Tongue (tissue), 3 donors: ENCODE data around the gene PAGR1. TPM values are rescaled to one million over a fixed set of nuclear protein-coding genes. Genes with fewer than 3 reads are reported as not detected.
"Not testable (repeated sequence)": the region's sequence is repeated elsewhere in the genome, so short reads cannot be mapped to it uniquely, and the experiment has no call there.

ENCODE experiments used
- DNase-seq: peaks from one replicate; pipeline ENCODE4 v3.0.0-alpha.2; 2015
- small RNA-seq: library from RNA; depleted of rRNA; stranded (forward); fragments of <200 nt; gene quantifications from one replicate; pipeline ENCODE3, GENCODE V24; 2014; ENCODE audit warnings: low replicate concordance
- total RNA-seq: library from RNA; depleted of rRNA; stranded (reverse); fragments of >200 nt; gene quantifications from one replicate; pipeline ENCODE4 v1.2.3, GENCODE V29; 2014

PAGR1 gene
- total RNA-seq, 1 donor from 2014 or later = 25.5 TPM

- no peak for DNase-seq
Measured at GRCh38 chr16:29868396-29869009, 52.6 kb downstream of the PAGR1 start.

GRCh38 chr16:29869067-29869466 is 53.1 kb downstream of the PAGR1 start:
- DNase-seq = not testable (repeated sequence)

Small RNAs within 50 kb of the gene (small RNA-seq; reads per million reads assigned to genes)
- gene AC009133.6 = not detected
- gene AC120114.4 = not detected

Other genes starting within 250 kb of the PAGR1 start
- gene SPN, start 152.9 kb upstream of the PAGR1 start, total RNA-seq = 0.62 TPM
- 24.9 TPM for gene QPRT, start 137.0 kb upstream of the PAGR1 start, total RNA-seq
- gene C16orf54, start 70.2 kb upstream of the PAGR1 start, total RNA-seq = 0.72 TPM
- gene ZG16, start 37.9 kb upstream of the PAGR1 start, total RNA-seq = not detected
- gene KIF22, start 25.4 kb upstream of the PAGR1 start, total RNA-seq = 43.0 TPM
- 109 TPM for gene MAZ, start 9.6 kb upstream of the PAGR1 start, total RNA-seq
- gene PRRT2, start 4.0 kb upstream of the PAGR1 start, total RNA-seq = 3.0 TPM
- gene MVP, start 4.3 kb downstream of the PAGR1 start, total RNA-seq = 54.0 TPM
- gene CDIPT, start 47.1 kb downstream of the PAGR1 start, total RNA-seq = 47.5 TPM
- gene SEZ6L2, start 83.4 kb downstream of the PAGR1 start, total RNA-seq = 4.7 TPM
- 1.6 TPM for gene ASPHD1, start 84.3 kb downstream of the PAGR1 start, total RNA-seq
- 8.7 TPM for gene KCTD13, start 110.1 kb downstream of the PAGR1 start, total RNA-seq
- 28.2 TPM for gene TMEM219, start 145.9 kb downstream of the PAGR1 start, total RNA-seq
- 37.7 TPM for gene TAOK2, start 157.7 kb downstream of the PAGR1 start, total RNA-seq
- gene HIRIP3, start 179.5 kb downstream of the PAGR1 start, total RNA-seq = 13.1 TPM
- gene INO80E, start 180.1 kb downstream of the PAGR1 start, total RNA-seq = 38.1 TPM
- gene DOC2A, start 194.9 kb downstream of the PAGR1 start, total RNA-seq = 1.0 TPM
- gene C16orf92, start 207.0 kb downstream of the PAGR1 start, total RNA-seq = not detected
- gene TLCD3B, start 215.1 kb downstream of the PAGR1 start, total RNA-seq = 0.82 TPM
- gene ALDOA, start 249.6 kb downstream of the PAGR1 start, total RNA-seq = 1,849 TPM